T-helper 2 cell (primary cell): Measurements from ENCODE around the gene ANKS1B.

Source experiments
- DNase-seq, 5 experiments: peaks; one replicate each; pipeline versions ENCODE4 v3.0.0 to v3.0.0-alpha.2; 2012 to 2022

ANKS1B gene

DNA sequence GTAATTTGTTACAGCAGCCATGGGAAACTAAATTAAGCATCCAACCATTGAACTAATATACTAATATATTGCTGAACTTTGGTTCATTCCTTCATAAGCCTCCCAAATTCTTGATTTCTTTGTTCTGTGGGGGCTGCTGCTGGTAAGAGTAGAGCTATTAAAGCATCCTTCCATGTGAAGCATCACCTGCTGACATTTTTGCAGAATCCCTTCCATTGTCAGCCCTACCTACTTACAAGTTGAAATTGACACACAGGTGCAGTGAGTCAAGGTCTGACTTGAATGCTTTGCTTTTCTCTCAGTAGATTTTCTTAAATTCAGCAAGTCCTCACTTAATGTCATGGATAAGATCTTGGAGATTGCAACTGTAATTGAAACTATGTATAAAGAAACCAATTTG lies 865.3 kb downstream of the ANKS1B start:
- no peak for DNase-seq

DNA sequence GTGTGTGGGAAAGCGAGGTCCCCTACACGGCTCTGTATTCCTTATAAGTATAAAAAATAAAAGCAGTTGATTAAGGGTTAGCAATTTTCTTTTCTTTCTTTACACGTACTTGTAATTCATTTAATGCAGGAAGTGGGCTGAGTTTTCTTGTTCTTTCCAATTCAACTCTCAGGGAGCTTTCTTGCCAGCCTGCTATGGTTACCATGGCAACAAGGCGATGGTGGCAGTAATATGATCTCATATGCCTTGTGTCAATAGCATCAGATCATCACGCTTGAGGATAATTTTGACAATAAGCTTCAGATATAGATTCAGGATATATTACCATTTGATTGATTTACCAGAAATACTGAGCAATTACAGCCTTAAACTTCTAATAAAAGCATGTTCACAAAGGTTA lies 873.1 kb downstream of the ANKS1B start:
- no peak for DNase-seq

DNA sequence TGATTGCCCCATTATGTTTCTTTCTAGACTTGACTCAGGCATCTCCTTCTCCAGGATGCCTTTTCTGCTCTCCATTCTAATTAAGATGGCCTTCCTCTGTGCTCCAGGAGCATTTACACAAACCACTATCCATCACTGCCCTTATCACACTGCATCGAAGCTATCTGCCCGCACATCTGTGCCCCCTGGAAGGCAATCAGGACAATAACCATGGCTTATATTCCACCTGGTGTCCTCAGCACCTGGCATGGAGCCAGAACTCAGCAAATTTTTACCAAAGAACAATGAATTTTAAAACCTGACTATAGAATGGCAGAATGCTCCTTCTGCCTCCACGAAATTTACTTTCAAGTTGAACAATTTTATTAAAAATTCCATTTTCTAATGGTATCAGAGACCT lies 873.9 kb downstream of the ANKS1B start:
- DNase-seq: no peak

DNA sequence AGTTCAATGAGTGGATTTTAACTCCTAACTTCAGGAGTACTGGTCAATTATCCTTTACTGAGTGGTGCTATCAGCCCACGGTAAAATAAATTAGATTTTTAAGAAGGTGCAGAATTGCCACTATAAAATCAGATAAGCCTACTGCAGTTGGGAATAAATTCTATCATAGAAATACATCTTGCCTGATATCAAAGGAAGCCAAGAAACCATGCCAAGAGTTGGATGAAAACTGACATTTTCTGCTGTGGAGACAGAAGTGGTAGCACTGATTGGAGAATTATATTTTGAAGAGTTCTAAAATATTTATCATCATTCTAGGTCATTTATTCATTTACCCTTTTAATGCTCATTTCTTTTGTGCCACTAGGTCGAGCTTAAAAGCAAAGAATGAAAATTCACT lies 874.5 kb downstream of the ANKS1B start:
- no peak for DNase-seq

DNA sequence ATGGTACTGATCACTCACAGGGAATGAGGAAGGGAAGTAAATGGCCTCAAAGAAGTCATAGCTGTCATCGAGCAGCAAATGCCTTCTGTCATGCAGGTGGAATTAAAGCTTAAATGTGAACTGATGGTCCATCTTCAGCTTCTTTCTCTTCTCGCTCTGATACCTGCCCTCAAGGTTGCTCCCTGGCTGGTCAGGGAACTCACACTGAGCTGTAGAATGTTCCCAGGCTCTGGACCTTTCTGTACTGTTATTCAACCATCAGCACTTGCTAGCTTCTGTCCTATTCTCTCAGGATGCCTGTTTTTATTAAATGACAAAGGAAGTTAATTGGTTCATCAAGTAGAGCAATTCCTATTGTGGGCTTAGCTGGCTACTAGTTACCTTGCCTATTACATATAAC lies 875.8 kb downstream of the ANKS1B start:
- DNase-seq: no peak

DNA sequence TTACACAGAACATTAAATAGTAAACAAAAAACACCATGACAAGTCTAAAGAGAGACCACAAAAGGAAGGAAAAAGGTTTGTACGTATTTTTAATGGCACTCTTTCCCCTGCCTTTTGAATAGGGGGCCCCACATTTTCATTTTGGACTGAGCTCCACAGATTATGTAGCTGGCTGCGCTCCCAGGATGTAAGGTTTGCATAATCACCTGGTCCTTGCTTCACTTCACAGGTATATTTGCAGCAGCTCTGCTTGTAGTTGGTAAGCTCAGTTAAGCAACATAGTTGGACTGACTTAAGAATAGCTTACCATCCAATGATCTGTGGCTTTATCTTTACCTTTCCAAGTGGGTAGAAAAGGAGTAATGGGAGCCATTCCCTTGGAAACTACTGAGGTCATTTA lies 885.0 kb downstream of the ANKS1B start:
- no peak for DNase-seq

DNA sequence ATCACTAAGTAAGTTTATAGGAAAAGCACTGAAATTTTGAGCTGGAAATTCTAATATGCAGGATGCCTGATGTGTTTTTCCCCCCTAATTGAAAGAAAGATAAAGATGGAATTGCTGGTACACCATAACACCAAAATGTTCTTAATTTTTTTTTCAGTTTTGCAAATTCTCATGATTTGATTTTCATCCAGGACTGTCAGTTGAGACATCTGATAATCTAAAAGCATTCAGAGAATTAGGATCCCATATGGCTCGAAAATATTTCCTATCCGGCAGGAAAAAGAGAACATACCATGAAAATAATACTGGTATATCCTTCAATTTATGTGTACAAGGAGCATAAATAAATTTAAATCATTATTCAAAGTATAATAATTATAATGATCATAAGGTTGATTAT lies 887.6 kb downstream of the ANKS1B start:
- no peak for DNase-seq

DNA sequence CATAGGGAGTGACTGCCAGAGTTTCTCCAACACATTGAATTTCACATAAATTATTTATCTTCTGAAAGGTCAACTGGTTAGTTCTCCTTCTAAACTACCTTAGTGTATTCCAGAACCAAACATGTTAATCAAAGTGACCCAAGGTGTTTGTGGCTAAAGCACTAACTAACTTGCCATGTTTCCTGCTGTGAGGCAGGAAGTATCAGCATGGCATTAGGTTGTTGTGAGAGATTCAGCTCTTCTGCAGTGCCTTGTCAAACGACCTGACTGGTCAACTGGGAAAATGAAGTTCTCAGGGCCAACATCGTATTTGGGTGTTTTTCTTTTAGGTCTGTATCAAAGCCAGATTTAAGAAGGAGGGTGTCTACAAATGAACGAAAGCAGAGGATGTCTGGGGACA lies 891.6 kb downstream of the ANKS1B start:
- DNase-seq: no peak

DNA sequence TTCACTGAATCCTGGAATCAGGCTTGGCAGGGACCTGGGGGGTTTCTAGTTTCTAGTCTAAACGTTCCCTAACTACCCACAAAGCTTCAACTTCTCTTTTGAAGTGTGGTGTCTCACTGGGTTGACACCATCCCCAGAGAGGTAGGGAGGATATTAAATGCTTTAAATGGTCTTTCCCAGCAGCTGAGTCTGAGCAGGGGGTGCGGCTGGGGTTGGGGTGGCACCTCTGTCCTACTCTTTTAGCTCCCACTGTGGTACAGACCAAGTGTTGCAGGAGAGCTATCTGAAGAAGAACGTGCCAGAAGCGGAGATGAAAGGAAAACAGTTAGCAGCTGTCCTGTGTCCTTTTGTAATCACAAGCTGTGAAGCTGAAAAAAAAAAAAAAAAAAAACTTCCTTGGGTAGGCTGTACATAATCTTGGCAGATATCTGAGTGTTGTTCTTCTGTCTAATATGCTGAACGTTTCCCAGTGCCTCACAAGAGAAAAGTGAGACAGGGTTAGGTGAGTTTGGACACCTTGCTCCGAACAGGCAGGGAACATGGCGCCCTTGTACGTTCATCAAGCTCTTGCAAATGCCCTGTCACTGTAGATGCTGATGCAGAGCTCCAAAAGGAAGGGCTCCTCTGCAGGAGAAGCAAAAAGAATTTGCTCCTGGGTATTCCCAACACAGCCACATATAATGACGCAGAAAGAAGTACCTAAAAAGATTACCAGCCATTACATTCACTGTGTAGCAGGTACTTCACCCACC lies 892.5 kb downstream of the ANKS1B start:
- no peak for DNase-seq

DNA sequence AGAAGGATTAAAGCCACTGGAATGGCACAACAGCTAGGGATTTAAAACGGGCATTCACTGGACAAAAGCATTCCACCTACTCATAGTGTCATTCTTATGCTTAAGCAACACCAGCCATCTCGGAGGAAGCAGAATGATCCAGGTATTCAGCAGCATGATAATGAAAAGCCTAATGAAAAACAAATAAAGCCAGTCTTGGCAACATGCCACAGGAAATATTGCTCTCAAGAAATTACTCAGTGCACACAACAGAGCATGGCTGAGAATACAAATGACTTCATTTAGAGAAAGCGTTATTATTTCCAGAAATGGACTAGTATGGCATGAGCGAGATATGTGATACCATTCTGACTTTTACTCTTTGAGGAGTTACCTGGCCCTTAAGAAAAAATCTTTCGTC lies 897.5 kb downstream of the ANKS1B start:
- DNase-seq: peak in 1 of 5 experiments; percentile 3

DNA sequence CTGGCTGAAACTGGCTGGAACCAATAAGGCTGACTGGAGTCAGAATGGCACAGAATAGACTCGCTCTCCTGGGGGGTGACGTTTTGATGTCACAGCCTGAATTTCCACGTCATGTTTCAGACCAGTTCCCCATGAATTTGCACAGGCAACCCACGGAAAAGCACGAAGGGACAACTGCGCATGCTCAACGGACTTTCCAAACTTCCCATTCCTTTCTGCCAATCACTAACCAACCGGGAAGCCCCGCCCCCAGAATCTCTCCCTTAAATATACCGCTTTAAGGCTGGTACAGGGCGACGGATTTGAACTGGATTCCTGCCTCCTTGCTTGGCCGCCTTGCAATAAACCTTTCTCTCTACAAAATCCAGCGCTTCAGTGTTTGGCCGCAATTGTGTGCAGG lies 904.9 kb downstream of the ANKS1B start:
- DNase-seq: no peak

DNA sequence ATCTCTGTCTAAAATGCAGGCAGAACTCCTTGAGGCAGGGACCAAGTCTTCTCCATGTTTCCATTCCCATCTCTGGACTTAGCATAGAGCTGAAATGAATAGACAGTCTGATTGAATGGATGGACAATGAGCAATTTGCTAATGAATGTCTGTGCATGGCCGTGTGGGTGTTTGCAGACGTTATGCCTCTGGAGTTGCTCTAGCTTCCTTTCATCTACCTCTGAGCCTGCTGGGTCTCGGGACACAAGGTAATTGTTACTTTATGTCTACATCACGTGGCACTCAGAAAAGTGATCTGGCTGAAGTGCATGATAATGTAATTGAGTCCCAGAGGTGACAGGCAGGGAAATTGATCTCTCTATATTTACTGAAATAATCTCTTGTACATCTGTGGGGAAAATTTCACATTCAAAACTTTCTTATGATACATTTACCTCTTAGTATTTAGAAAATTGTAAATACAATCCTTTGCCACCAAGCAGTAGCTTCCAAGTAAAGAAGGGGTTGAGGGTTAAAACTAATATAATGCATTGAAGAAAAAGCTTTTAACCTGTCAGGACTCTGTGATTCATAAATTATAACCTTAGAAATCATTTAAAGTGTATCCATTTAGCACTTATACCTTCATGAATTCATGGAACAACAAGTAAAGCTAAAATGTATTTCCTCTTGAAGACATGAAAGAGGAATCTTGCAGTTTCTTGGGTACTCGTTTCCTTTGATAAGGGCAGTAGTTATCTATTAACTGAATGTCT lies 915.6 kb downstream of the ANKS1B start:
- DNase-seq: no peak

DNA sequence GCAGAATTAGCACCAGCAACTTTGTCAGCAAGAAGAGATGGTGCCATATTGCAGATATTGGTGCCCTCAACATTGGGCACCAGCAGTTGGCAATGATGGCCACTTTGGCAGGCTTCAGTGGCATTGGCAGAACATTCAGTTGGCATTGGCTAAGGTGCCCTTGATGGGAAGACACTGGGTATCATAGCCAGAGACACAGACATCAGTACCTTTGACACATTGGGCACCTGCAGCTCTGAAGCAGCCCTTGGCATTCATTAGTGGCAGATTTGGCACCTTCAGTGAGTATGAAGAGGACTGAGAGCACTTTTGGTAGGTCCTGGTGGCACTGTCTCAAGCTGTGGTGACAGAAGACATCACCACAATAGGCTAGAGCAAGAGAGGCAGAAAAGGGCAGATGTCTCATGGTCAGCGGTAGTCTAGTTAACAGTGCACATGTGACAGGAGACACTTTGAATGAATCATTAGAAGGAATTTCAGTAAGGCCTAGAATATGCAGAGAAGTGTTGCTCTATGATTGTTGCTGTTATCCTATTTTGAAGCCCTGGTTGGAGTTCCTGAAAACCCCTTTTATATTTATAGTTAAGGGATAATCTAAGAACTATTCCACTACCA lies 917.5 kb downstream of the ANKS1B start:
- DNase-seq: no peak

DNA sequence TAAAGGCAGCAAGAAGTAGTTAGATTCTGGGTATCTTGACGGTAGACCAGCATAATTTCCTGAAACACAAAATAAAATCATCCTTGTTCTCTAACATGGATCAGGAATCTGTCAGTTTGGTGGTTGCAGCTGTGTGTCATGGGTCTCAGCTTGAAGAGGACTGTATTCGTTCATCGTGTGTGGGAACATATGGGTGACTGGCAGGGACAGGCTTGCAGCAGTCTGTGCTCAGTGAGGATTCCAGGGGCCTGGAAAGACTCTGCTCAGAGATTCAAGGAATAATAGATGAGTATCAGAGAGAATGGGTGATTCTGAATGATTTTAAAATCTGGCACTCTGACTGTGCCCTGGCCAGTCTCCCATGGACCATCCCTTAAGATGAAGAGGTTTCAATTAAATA lies 918.0 kb downstream of the ANKS1B start:
- DNase-seq: no peak

DNA sequence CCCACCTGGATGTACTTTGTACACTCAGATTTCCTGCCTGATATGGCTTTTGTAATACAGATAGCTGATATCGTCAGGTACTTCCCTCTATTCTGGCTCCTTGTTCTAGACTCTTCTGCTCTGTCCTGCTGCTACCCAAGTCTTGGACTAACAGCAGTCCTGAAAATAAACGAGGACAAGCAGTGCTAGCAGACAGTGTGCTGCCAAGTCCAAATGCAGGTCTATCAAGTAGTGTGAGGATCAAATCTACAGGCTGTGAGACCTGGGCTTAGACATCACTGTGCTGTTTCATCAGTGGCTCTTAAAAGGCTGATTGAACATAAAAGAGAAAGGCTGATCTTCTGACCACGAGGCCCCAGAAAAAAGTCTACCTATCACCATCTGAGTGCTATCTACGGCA lies 921.6 kb downstream of the ANKS1B start:
- no peak for DNase-seq

DNA sequence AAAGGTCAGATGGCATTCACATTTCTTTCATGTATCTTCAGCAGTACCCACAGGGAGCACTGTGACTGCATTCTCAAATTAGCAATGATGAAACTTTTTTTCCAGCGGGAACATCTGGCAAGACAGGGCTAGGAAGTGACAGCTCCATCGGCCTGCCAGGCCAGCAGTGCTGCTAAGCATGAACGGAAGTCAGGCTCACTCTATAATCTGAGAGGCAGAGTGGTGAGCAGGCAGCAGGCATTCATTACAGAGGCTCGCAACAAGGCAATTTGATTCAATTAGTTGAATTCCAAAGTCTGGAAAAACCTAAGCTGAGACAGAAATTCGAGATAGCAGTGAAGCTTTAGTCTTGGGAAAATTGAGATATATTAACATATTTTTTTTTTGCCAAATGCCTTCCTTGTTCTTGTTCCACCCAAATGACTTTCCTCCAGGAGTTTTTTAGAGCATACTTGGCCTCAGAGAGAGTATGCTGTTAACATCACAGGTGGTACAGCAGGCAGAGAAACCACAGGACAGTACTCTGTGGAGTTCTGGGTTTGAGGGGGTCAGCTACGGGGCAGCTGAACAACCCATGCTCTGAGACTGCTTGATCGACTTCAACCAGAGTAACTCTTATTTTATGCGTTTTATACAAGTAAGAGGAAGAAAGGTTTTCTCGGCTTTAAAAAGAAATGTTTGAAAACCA lies 924.8 kb downstream of the ANKS1B start:
- DNase-seq: no peak

DNA sequence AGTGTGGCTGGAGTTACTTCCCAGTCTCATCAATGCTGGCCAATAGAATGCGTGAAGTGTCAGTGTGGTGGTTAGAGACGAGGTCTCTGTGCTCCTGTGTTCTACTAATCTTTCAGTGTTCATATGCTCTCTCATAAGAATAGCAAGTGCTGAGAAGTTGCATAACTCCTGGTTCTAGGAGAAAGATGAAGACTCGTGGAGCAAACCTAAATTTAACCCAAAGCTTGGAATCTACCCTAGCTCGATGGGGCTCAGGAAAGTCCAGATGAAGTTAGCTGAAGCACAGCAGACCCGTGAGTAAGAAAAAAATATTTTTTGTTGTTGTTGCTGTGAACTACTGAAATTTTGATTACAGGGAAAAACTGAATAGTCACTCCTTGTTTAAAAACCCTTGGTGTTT lies 927.1 kb downstream of the ANKS1B start:
- no peak for DNase-seq

DNA sequence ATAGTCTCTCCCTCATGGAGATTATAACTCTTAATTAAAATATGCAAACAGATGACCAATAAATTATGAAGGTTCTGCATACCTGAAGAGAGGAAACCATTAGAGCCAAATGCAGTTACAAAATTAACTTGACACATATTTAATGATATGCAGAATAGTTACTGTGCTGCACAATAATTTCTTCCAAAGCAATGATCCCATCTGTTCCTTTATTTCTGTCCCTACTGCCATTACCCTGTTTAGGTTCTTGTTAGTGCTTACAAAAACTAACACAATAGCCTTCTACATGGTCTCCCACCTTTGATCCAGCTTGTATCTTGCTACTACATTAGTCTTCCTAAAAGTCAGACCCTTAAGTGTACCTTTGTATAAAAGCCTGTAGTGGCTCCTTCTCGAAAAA lies 928.5 kb downstream of the ANKS1B start:
- DNase-seq: no peak

DNA sequence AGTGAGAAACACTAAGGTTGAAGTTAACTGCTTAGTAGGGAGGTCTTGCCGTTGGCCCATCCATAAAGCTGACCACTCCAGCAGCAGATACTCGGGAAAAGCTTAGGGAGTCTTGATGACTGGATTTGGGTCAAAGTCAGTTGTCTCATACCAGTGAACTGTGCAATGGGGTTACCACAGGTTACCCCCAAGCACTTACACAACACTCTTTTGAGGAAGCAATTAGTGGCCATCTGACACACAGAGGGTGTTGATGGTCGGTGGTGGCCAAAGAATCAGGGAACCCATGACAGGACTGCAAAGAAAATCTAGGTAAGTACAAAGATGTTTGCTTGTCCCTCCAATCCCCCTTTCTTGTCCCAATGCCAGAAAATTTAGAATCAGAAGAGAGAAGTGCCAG lies 929.4 kb downstream of the ANKS1B start:
- DNase-seq: no peak

DNA sequence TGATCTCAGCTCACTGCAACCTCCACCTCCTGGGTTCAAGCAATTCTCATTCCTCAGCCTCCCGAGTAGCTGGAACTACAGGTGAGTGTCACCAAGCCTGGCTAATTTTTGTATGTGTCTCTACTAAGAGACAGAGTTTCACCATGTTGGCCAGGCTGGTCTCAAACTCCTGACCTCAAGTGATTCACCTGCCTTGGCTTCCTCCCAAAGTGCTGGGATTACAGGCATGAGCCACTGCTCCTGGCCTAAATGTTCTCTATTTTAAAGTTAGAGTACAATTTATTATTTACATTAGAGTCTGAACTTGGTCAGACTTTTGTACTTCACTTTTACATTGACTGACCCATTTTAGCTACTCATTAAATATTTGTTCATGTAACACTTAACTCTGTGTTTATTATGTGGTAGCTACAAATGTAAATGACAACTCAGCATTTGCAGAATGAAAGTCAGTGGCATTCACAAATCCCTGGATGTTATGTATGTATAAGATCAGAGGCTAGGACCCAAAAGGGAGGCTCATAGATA lies 930.1 kb downstream of the ANKS1B start:
- DNase-seq: no peak

DNA sequence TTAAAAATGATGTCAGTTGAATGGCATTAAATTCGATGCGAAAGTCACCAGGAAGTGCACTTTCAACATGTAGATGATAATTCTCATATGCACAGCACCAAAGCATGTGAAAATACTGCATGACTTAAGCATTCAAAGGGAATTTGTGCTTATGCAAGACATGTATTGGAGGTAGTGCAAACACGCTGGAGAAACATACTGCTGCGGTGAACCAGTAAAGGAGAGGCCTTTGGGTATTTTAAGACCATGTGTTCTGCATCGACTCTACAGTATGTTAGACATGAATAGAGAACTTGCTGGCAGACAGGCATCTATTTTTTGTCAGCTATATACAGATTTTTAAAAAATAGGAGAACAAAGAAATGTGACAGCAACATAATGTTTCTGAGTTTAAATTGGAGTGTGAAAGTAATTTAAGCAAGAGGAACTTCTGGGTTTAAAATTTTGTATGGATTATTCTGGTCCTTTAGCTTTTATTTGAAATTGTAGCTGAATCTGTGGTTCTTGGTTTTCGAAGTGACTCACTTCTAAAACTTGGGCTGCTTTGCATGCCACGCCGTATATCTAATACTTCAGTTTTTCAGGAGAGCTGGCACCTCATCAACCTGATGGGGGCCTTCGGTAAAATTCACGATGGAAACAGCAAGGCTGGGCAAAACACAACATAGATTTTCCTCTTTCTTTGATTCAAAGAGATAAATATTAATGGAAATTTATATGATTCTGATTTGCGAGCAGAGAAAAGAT lies 930.9 kb downstream of the ANKS1B start:
- no peak for DNase-seq

DNA sequence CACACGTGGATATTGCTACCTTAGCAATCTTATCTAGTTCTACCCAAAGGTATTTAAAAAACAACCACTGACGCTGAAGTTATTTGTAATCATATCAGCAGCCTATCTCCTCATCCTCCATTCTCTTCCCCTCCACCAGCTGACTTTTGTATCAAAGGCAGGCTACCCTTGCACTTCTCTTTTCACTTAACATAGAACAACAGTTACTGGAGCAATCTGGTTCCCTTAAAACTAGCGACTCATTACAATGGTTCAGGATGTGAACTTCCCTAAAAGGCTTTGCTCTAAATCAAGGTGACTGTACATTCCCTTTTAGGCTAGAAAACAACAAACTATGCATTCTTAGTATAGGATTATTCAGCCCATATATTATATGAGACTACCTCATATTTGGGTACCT lies 935.0 kb downstream of the ANKS1B start:
- no peak for DNase-seq

DNA sequence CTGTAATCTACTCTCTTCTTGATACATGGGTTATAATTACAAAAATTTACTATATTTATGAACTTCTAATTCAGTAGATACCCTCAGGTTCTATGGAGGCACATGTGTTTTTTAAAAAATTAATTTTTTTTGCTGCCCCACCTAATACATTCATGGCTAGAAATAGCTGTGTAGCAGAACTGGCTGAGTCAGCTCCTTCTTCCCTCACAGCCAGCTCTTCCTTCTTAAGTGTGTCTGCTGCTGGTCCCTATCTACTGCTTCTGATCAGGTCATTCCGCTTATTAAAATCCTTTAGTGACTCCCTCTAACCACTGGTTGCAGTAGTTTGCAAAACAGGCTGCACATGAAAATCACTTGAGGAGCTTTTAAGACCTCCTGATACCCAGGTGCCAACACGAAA lies 939.6 kb downstream of the ANKS1B start:
- no peak for DNase-seq
